HFFc6 (cell line): ENCODE results near the gene DOK7. TPM values are rescaled to one million over a fixed set of nuclear protein-coding genes. Genes with fewer than 3 reads are reported as not detected.

Source experiments
- DNase-seq: peaks from one replicate; pipeline ENCODE4 v3.0.0-alpha.2; 2018
- H3K27ac Mint-ChIP-seq: 2 replicates; pipeline ENCODE4 v1.8.0; 2020; ENCODE audit warnings: mild to moderate bottlenecking, mixed read lengths
- H3K27me3 Mint-ChIP-seq: 2 replicates; pipeline ENCODE4 v1.8.0; 2021; ENCODE audit warnings: mild to moderate bottlenecking, moderate library complexity, mixed read lengths; ENCODE audit not compliant: insufficient read depth
- H3K36me3 Mint-ChIP-seq: 2 replicates; pipeline ENCODE4 v1.8.0; 2021; ENCODE audit warnings: low read depth, mixed read lengths
- H3K4me1 Mint-ChIP-seq: 2 replicates; pipeline ENCODE4 v1.8.0; 2020; ENCODE audit warnings: low read depth, mixed read lengths
- H3K4me3 Mint-ChIP-seq: 2 replicates; pipeline ENCODE4 v1.8.0; 2020; ENCODE audit warnings: mild to moderate bottlenecking, moderate library complexity, mixed read lengths
- H3K9me3 Mint-ChIP-seq: 2 replicates; pipeline ENCODE4 v1.8.0; 2020; ENCODE audit warnings: mild to moderate bottlenecking, mixed read lengths
- total RNA-seq, 6 experiments: library from RNA; stranded (reverse); fragmentation: NEBNext Ultra II Directional; extraction: Animal tissue kit (Norgen Biotek cat#: 25700); gene quantifications; 2 replicates in 1 of 6; 3 replicates in 5 of 6; pipeline ENCODE4 v1.2.3, GENCODE V29; 2021
- TF ChIP-seq, protein P1 (sequence below): fragments of 200-600 bp; sonication (generic); IDR thresholded peaks from 2 replicates; pipeline ENCODE4 v1.5.0; 2021; ENCODE audit warnings: antibody characterized with exemption, mild to moderate bottlenecking

The DOK7 gene
- total RNA-seq, 6 experiments from 2014 or later, result not detected

DNA sequence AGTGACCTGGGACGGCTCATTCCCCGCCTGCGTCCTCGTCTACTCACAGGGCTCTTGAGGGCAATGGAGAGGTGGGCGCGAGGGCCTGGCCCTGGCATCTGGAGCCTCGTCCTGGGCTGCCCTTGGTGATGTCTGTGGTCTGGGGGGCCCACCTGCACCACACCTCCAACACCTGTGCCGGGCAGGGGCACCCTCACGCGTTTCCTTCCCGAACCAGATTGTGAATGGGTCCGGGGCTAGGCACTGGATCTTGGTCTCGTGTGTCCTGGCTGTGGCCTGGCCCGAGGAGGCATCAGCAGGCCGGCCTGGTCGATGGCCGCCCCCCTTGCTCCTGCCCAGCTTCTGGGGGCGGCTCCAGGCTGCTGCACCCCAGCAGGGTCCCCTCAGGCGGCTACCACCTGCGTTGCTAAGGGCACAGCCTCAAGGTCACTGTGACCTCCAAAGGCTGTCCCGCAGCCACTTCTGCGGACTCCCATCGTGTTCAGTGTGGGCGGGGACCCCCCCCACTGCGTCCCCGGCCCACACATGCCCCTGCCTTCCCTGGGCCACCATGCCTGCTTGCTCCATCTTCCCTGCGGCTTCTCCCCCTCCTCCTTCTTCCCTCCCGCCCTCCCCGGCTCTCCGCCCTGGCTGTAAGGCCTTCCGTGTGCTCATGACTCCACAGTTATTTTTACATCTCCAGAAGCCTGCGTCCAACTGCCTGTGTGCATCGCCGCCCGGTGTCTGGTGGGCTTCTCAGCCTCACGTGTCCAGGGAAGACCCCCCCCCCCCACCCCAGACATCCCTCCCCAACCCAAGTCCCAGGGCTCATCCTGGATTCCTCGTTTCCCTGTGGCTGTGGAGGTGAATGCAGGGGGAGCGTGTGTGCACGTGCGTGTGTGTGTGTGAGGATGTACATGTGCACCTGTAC is 3.8 kb downstream of the DOK7 start:
- Mint-ChIP-seq H3K4me3 (no peak overlapping the region), H3K4me1 (no peaks in the 10 kb centered on the region), H3K27ac (no peak overlapping the region), H3K36me3 (no peaks in the 10 kb centered on the region), H3K9me3 (no peaks in the 10 kb centered on the region), H3K27me3 (peaks cover 8% of the 10 kb centered on the region)
- TF ChIP-seq, protein P1, sequence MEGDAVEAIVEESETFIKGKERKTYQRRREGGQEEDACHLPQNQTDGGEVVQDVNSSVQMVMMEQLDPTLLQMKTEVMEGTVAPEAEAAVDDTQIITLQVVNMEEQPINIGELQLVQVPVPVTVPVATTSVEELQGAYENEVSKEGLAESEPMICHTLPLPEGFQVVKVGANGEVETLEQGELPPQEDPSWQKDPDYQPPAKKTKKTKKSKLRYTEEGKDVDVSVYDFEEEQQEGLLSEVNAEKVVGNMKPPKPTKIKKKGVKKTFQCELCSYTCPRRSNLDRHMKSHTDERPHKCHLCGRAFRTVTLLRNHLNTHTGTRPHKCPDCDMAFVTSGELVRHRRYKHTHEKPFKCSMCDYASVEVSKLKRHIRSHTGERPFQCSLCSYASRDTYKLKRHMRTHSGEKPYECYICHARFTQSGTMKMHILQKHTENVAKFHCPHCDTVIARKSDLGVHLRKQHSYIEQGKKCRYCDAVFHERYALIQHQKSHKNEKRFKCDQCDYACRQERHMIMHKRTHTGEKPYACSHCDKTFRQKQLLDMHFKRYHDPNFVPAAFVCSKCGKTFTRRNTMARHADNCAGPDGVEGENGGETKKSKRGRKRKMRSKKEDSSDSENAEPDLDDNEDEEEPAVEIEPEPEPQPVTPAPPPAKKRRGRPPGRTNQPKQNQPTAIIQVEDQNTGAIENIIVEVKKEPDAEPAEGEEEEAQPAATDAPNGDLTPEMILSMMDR, result no peak
- no peak for DNase-seq

GRCh38 chr4:3467601-3468031 is 4.5 kb downstream of the DOK7 start:
- Mint-ChIP-seq H3K27ac (no peak overlapping the region), H3K36me3 (no peaks in the 10 kb centered on the region), H3K4me3 (no peak overlapping the region), H3K4me1 (no peaks in the 10 kb centered on the region), H3K27me3 (peaks cover 7% of the 10 kb centered on the region), H3K9me3 (no peaks in the 10 kb centered on the region)
- DNase-seq, result no peak
- TF ChIP-seq, protein P1, result no peak

GRCh38 chr4:3468154-3468553 is 5.0 kb downstream of the DOK7 start:
- Mint-ChIP-seq H3K4me3 (no peak overlapping the region), H3K4me1 (no peaks in the 10 kb centered on the region), H3K27me3 (peaks cover 6% of the 10 kb centered on the region), H3K27ac (no peak overlapping the region), H3K36me3 (no peaks in the 10 kb centered on the region), H3K9me3 (no peaks in the 10 kb centered on the region)
- DNase-seq, result no peak
- TF ChIP-seq, protein P1, result no peak

- DNase-seq, result no peak
- no peaks in the 10 kb centered on the region for H3K36me3 Mint-ChIP-seq
- H3K27ac Mint-ChIP-seq, result no peak overlapping the region
- peaks cover 6% of the 10 kb centered on the region for H3K27me3 Mint-ChIP-seq
- no peak overlapping the region for H3K4me3 Mint-ChIP-seq
- no peaks in the 10 kb centered on the region for H3K9me3 Mint-ChIP-seq
- TF ChIP-seq, protein P1, result no peak
- no peaks in the 10 kb centered on the region for H3K4me1 Mint-ChIP-seq
Observed at GRCh38 chr4:3468804-3469203, 5.7 kb downstream of the DOK7 start.

- no peak overlapping the region for H3K4me3 Mint-ChIP-seq
Observed at GRCh38 chr4:3469386-3470243, 6.5 kb downstream of the DOK7 start.

More at GRCh38 chr4:3469386-3470243, 6.5 kb downstream of the DOK7 start:
- Mint-ChIP-seq H3K4me1 (no peaks in the 10 kb centered on the region), H3K36me3 (no peaks in the 10 kb centered on the region), H3K27me3 (peaks cover 5% of the 10 kb centered on the region), H3K27ac (no peak overlapping the region), H3K9me3 (no peaks in the 10 kb centered on the region)
- DNase-seq, result no peak
- TF ChIP-seq, protein P1, result no peak
